Adipose tissue (tissue), 3 donors: ENCODE results near the gene CHD1. TPM values are rescaled to one million over a fixed set of nuclear protein-coding genes. Genes with fewer than 3 reads are reported as not detected.
"Not testable (repeated sequence)": the region's sequence is repeated elsewhere in the genome, so short reads cannot be mapped to it uniquely, and the experiment has no call there.

ENCODE experiments used
- H3K27ac ChIP-seq: one replicate; pipeline ENCODE4 v1.5.1; 2013; ENCODE audit warnings: low read depth, low read length
- WGBS, 3 donors: extraction: QIAGEN DNeasy Blood & Tissue Kit; methylation state at CpG; one replicate each; pipeline ENCODE4 v1.1.7; 2013; 5-methylcytosine and 5-hydroxymethylcytosine counted together
- polyA plus RNA-seq, 3 donors: library from polyadenylated mRNA; stranded (reverse); fragments of 200-250 nt; gene quantifications; one replicate each; pipeline ENCODE4 v1.2.3, GENCODE V29; 2013
- donor health status: healthy with polysubstance abuse.
- donor health status: Bipolar disorder and iron deficiency.
- donor health status: healthy.

Gene CHD1
- 10 to 100 TPM in 2 of 3 donors, 1 to 10 TPM in 1; 6.7 to 27.3 (median 21.4) TPM for polyA plus RNA-seq

GRCh38 chr5:98928873-98929709 is at the start of gene CHD1:
CHD1 (minus strand) TSS chr5:98929007; CDS start chr5:98926386, 2,621 bp downstream.
- WGBS, 3 donors, result 0 to 1% (median 0%) methylated on average over 100 to 101 of the region's 101 CpGs
- H3K27ac ChIP-seq, result peak within 1 kb of the TSS; percentile 100

DNA sequence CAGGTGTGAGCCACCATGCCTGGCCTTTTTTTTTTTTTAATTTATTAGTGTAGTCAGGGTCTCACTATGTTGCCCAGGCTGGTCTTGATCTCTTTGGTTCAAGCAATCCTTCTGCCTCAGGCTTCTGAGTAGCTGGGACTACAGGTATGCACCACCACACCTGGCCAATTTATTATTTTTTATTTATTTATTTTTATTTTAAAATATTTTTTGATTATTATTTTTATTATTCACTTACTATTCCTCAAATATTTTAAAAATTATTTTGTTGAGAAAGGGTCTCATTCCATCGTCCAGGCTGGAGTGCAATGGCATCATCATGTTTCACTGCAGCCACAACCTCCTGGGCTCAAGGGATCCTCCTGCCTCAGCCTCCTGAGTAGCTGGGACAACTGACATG is 49.7 kb upstream of the CHD1 start:
- WGBS, 3 donors, result 95 to 100% (median 100%) methylated on average over 1 of the region's 1 CpG
- no peak overlapping the region for H3K27ac ChIP-seq

DNA sequence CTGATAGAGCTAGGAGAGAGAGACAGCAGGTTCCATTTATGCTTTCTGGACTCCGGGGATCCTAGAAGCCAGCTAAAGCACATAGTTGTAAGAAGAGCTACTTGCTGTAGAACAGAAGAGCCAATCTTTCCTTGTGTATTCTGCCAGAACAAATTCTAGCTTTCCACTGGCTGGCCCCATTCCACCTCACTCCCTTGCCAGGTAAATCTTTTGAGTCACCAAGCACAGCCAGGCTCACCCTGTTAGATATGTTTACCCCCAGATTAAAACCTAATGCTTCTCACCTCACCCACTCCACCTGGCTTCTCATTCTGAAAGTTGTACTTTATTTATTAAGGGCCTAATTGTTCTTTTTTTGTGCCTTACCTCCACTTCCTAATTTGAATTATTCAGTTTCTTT is 48.9 kb upstream of the CHD1 start:
- WGBS, 3 donors, result 42 to 83% (median 75%) methylated on average over 1 of the region's 1 CpG
- no peak overlapping the region for H3K27ac ChIP-seq

GRCh38 chr5:98975682-98976407 is 47.0 kb upstream of the CHD1 start:
- 69 to 83% (median 80%) methylated on average over 4 of the region's 4 CpGs for WGBS, 3 donors
- H3K27ac ChIP-seq, result no peak overlapping the region

DNA sequence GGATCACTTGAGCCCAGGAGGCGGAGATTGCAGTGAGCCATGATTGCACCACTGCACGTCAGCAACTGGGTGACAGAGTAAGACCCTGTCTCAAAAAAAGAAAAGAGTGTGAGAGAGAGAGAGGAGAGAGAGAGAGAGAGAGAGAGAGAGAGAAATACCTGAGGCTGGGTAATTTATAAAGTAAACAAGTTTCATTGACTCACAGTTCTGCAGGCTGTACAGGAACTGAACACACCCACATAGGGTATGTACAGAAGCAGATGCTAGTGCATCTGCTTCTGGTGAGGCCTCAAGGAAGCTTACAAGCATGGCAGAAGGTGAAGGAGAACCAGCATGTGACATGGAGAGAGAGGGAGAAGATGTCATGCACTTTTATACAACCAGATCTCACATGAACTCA is 46.4 kb upstream of the CHD1 start:
- H3K27ac ChIP-seq, result no peak overlapping the region
- 81 to 96% (median 95%) methylated on average over 2 of the region's 2 CpGs for WGBS, 3 donors

DNA sequence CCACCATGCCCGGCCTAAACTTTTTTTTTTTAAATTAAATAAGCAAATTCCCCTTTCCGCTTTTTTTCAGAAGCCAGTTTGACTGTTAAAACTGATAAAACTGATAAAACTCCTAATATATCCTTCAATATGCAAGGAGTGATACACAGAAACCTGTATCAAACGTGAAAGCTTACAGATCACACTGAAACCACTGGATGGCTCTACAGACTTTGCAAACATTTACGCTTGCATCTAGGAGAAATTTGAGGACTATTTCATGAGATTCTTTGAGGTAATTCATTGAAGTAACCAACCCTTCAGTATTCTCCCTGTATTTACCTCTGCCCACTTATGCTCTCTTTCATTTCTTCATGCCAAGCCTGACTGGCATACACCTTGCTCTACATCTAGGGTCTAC is 40.6 kb upstream of the CHD1 start:
- 82 to 90% (median 82%) methylated on average over 4 of the region's 4 CpGs for WGBS, 3 donors

GRCh38 chr5:98968056-98968564 is 39.3 kb upstream of the CHD1 start:
- 87 to 89% (median 89%) methylated on average over 4 of the region's 4 CpGs for WGBS, 3 donors
- no peak overlapping the region for H3K27ac ChIP-seq

More for the DNA sequence above, 40.6 kb upstream of the CHD1 start:
- H3K27ac ChIP-seq, result no peak overlapping the region

- H3K27ac ChIP-seq, result no peak overlapping the region
- 95 to 99% (median 97%) methylated on average over 4 of the region's 4 CpGs for WGBS, 3 donors
These were observed 36.4 kb upstream of the CHD1 start for GRCh38 chr5:98965226-98965625.

DNA sequence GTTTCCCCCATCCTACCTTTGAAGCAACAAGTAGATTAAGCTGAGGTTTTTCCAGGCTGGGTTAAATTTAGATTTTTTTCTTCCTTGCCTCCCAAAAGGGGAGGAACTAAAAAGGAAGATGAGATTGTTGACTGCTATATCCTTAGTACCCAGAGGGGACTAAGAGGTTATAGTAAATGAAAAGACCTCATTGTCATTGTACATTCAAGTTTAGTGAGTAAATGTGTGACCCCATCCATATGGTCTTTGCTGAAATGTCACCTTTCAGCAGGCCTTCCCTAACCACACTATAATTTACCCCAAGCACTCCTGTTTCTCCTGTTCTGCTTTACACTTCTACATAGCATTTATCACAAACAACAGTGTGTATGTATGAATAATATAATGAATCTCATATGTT is 35.8 kb upstream of the CHD1 start:
- H3K27ac ChIP-seq, result no peak overlapping the region

DNA sequence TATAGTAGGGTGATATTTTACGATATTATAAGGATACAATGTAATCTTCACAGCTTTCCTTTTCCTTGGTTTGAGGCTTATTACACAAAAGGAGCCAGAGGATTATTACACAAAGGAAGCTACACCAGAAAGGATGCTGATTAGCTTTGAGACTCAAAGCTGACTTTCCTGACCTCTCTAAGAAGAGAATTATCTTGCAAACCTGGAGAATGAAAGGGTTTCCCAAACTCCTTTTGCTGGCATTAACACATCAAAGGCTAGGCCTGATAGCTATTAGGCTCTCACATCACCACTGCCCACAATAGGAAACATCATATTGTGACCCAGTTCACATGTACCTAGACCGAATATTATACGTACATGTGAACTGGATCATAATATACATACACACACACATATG is 34.2 kb upstream of the CHD1 start:
- 74 to 79% (median 78%) methylated on average over 3 of the region's 3 CpGs for WGBS, 3 donors
- H3K27ac ChIP-seq, result no peak overlapping the region

DNA sequence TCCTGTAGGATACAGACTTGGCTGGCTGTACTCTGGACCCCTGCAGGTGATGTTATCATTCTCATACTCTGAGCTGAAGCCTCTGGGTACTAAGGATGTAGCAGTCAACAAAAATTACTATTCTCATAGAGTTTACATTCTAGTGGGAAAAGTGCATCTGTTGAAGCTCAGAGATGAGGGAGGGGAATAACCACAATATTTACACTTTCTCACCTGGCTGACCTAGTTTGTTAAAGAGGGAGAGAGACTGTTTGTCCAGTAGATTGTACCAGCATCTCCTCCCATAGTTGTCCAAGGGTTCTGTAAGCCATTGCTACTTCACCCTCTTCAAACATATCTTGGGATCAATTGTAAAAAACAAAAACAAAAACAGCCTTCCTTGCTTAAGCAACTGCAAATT is 33.8 kb upstream of the CHD1 start:
- no peak overlapping the region for H3K27ac ChIP-seq

DNA sequence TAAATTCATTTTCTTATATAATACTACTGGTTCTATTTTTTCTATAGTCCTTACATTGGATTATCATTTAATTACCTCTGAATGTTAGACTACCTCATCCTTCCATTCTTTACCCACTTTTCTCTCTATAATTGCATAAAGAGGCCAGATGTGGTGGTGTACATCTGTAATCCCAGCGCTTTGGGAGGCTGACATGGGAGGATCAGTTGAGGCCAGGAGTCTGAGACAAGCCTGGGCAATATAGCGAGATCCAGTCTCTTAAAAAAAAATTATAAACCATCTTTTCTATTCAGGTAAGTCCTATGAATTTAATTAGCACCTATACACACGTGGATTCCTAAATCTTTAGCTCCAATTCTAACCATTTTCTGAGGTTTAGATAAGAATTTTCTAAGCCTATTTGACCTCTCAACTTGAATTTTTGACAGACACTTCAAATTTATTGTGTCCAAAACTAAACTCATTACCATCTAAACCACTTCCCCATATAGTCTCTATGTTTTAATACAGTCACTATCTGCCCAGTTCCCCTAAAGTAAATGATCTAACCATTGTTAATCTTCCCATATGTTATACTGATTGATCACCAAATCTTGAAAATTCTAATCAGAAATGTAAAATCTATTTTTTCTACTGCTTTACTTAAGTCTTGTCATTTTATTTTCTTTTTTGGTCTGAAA is 33.0 kb upstream of the CHD1 start:
- WGBS, 3 donors, result 91 to 99% (median 94%) methylated on average over 3 of the region's 3 CpGs
- no peak overlapping the region for H3K27ac ChIP-seq

DNA sequence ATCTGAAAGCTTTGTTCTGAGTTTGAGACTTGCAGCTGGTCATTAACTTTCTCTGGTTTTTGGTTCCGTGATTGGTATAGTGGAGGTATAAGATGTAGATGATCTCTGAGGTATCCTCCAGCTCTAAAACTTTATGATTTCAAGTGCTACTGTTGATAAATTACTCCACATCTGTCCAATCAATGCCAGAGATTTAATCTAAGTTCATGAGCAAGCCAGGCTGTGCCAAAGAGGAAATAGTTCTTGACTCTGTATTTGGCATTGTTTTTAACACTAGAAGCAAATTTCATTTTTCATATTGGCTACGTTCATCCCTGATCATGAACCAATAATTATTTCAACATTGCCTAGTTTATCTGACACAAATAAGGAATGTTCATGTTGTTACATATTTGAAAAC is 28.5 kb upstream of the CHD1 start:
- no peak overlapping the region for H3K27ac ChIP-seq
- WGBS, 3 donors, result 58 to 69% (median 62%) methylated on average over 2 of the region's 2 CpGs

DNA sequence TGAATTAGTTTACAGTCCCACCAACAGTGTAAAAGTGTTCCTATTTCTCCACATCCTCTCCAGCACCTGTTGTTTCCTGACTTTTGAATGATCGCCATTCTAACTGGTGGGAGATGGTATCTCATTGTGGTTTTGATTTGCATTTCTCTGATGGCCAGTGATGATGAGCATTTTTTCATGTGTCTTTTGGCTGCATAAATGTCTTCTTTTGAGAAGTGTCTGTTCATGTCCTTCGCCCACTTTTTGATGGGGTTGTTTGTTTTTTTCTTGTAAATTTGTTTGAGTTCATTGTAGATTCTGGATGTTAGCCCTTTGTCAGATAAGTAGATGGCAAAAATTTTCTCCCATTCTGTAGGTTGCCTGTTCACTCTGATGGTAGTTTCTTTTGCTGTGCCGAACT is 27.1 kb upstream of the CHD1 start:
- WGBS, 3 donors, result 90 to 98% (median 97%) methylated on average over 2 of the region's 3 CpGs
- not testable (repeated sequence) for H3K27ac ChIP-seq

DNA sequence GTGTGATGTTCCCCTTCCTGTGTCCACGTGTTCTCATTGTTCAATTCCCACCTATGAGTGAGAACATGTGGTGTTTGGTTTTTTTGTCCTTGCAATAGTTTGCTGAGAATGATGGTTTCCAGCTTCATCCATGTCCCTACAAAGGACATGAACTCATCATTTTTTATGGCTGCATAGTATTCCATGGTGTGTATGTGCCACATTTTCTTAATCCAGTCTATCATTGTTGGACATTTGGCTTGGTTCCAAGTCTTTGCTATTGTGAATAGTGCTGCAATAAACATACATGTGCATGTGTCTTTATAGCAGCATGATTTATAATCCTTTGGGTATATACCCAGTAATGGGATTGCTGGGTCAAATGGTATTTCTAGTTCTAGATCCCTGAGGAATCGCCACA is 26.7 kb upstream of the CHD1 start:
- H3K27ac ChIP-seq, result not testable (repeated sequence)
- 89 to 100% (median 100%) methylated on average over 1 to 2 of the region's 2 CpGs for WGBS, 3 donors

DNA sequence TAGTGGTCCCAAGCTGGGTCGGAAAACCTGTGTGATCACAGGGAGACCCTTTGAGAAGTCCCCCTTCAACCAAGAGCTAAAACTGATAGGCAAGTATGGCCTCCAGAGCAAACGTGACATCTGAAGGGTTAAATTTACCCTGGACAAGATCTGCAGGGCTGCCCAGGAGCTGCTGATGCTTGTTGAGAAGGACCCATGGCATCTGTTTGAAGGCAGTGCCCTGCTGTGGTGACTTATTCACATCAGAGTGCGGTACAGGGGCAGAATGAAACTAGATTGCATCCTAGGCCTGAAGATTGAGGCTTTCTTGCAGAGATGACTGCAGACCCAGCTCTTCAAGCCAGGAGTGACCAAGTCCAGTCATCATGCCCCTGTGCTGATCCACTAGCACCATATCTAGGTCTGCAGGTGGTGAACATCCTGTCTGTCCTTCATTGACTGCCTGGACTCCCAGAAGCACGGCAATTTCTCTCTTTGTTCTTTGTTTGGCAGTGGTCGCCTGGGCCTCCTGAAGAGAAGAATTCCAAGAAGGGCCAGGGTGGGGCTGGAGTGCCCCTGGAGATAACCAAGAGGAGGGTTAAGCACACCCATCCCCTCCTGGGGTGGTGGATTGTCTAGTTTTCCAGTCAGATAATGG is 25.7 kb upstream of the CHD1 start:
- WGBS, 3 donors, result 75 to 92% (median 84%) methylated on average over 5 of the region's 5 CpGs

DNA sequence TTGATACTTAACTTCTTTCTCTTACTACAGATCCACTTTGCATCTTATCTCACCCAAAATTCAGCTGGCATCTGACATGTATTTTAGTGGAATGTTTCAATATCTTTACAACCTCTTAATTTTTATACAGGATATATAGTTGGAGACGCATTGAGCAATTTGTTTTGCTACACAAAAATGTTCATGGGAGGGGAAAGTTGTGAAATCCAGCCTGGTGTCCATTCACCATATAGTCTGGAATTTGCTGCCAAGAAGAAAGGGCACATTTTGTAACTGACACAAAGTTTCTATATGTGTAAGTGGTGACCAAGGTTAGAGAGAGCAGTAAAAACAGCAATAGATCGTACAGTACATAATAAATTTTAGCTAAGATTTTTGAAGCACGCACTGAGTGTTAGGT is 14.0 kb upstream of the CHD1 start:
- no peak overlapping the region for H3K27ac ChIP-seq
- WGBS, 3 donors, result 71 to 91% (median 76%) methylated on average over 3 of the region's 3 CpGs

More for the DNA sequence above, 25.7 kb upstream of the CHD1 start:
- H3K27ac ChIP-seq, result no peak overlapping the region

DNA sequence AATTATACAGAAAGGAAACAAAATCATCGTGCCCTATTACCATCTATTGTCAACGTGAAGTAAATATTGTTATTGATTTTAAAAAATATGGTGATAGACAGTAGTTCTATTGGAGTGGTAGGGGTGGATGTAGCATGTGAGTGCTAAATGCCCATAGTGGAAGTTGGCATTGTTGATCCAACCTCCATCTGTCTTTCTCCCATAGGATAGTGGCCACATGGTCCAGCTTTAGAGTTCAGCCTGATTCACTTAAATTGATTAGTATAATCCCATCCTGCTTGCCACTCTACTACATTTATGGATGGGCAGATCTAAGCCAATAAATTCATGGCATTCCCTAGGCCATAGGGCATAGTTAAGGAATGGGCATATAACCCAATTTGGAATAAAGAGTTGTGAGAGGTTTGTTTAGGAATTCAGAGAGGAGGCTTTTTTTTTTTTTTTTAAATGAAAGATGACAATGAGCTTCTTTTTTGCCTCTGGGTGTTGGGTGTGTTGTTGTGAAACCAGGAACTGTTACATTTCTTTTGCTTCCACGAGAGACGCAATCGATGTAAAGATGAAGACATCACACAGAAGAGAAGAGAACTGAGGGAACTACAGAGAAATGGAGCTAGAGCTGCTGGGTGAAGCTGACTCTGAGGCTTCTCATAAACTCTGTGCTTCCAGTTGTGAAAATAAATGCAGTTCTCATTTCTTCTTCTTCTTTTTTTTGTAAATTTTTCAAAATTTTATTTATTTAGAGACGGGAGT is 12.5 kb upstream of the CHD1 start:
- no peak overlapping the region for H3K27ac ChIP-seq
- WGBS, 3 donors, result 50 to 69% (median 52%) methylated on average over 6 of the region's 6 CpGs
